Measurements from ENCODE around the gene CIDEB. TPM values are rescaled to one million over a fixed set of nuclear protein-coding genes. Genes with fewer than 3 reads are reported as not detected.
A peak's percentile ranks its signal among the peaks of the same experiment; 100 is the strongest.

CIDEB gene
- total and polyA plus RNA-seq, 2 of the 8 experiments (the other 6 are each of a cell fraction or from before 2014, with no cell fraction given): 0.11 TPM; not detected in 1

DNA sequence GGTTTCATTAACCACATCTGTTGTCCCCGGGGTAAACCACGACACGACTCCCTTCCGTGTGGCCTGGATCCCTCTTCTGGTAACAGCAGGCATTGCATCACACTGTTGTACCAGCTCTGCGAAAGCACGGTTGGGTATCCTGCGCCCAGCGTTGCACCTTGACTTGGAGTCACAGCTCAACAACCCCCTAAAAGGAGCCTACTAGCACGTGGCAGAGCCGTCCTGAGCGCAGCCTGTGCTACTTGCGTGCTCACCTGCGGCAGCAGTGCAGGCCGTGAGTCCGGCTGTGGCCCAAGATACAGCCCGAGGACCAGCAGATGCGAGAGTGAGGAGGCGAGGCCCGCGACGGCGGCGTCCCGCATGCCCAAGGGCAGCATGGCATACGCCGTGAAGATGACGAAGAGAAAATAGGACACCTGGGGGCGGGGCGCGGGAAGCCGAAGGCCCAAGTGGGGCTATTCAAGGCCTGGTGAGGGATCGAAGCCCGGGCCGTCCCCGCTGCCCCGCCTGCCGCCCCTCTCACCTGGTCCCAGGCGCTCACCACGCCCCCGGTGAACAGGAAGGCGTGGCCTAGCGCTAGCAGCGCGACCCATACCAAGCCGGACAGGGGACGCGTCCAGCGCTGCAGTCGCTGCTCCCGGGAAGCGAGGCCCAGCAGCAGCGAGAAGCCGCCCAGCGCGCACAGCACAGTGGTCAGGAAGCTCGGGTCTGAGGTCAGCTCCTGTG lies 24.7 kb upstream of the CIDEB start:
- Histone ChIP-seq H3K4me3 (ENCODE audit: extremely low read depth in 1 of 4, insufficient read depth in 2 of 4, low read depth in 3 of 4, low read length in 4 of 4) (peak overlapping the region; percentile 32 to 62 (median 52)), H3K23me2 (ENCODE audit: low read depth, low read length) (peaks cover 18% of the 10 kb centered on the region), H4K8ac (ENCODE audit: extremely low read depth, insufficient read depth, low read length) (peak overlapping the region; percentile 81; the same call in 1 of the 2 replicates), H3K9ac (replicated peaks in 1 of 4; ENCODE audit: extremely low read depth in 1 of 4, low read depth in 3 of 4, low read length in 3 of 4) (peak overlapping the region in 1 of 4 experiments; percentile 4; a peak in 1 of 7 replicates), H3K79me1 (ENCODE audit: low read depth, low read length) (no peaks in the 10 kb centered on the region), H3K4me1 (replicated peaks in 1 of 4; ENCODE audit: control insufficient read depth in 3 of 4, insufficient read depth in 4 of 4, low read length in 3 of 4) (peaks cover 0 to 16% (median 9%) of the 10 kb centered on the region in 4 experiments; a peak in 5 of 7 replicates), H4K20me1 (replicated peaks in 1 of 2; ENCODE audit: control insufficient read depth in 1 of 2, insufficient read depth in 2 of 2, low read length in 2 of 2) (peaks cover 0 to 2% of the 10 kb centered on the region in 2 experiments), H2BK5ac (ENCODE audit: low read depth, low read length) (peak overlapping the region; percentile 80; the same call in 1 of the 2 replicates), H3K27me3 (replicated peaks in 1 of 4; ENCODE audit: control insufficient read depth in 3 of 4, extremely low read depth in 1 of 4, insufficient read depth in 3 of 4, low read length in 3 of 4) (peaks cover 39 to 85% (median 59%) of the 10 kb centered on the region in 4 experiments), H3K27ac (ENCODE audit: low read depth, low read length) (no peak overlapping the region), H3K18ac (ENCODE audit: extremely low read depth, low read length) (peak overlapping the region; percentile 83), H2BK12ac (ENCODE audit: low read depth, low read length) (peak overlapping the region; percentile 99), H3K36me3 (ENCODE audit: control insufficient read depth in 2 of 4, insufficient read depth in 4 of 4, low read length in 3 of 4) (no peaks in the 10 kb centered on the region), H3K23ac (ENCODE audit: insufficient read length) (no peak overlapping the region), H2AK5ac (ENCODE audit: low read depth, low read length) (no peak overlapping the region), H4K91ac (replicated peaks; ENCODE audit: insufficient read length, low read length) (peak overlapping the region; percentile 87), H2BK15ac (ENCODE audit: low read length) (peak overlapping the region; percentile 100), H2BK20ac (ENCODE audit: low read length) (peak overlapping the region; percentile 96; the same call in 1 of the 2 replicates), H3K79me2 (ENCODE audit: control insufficient read depth in 1 of 2, insufficient read depth in 2 of 2, low read length in 2 of 2) (no peaks in the 10 kb centered on the region), H3K56ac (replicated peaks; ENCODE audit: insufficient read length, low read depth, low read length) (no peak overlapping the region), H2BK120ac (replicated peaks; ENCODE audit: low read depth, low read length) (peak overlapping the region; percentile 74), H4K5ac (ENCODE audit: insufficient read length, low read depth, low read length) (no peak overlapping the region), H3K4me2 (ENCODE audit: insufficient read depth in 1 of 2, low read depth in 2 of 2, low read length in 2 of 2) (peak overlapping the region; percentile 76 to 98), H2AFZ (ENCODE audit: low read length) (peak overlapping the region; percentile 97), H3K14ac (ENCODE audit: insufficient read length) (no peak overlapping the region), H3K4ac (replicated peaks; ENCODE audit: insufficient read length, low read depth, low read length) (no peak overlapping the region), H3K9me3 (ENCODE audit: insufficient read depth in 2 of 2, low read depth in 1 of 2, low read length in 1 of 2) (no peaks in the 10 kb centered on the region)
- peak; percentile 78 for FAIRE-seq
- WGBS, 2 experiments (ENCODE audit: extremely low coverage in 1 of 2, insufficient coverage in 1 of 2, insufficient read length in 1 of 2, insufficient replicate concordance in 2 of 2, low coverage in 1 of 2, low lambda C conversion rate in 2 of 2, missing lambda C conversion rate in 1 of 2): 4% methylated on average over 45 of the region's 56 CpGs; no CpG with 5 or more reads in 1 of the 2 experiments
- CTCF ChIA-PET (ENCODE audit: partially characterized antibody): interaction anchor here (0.6 to 27.8 kb wide), 34 partner anchors 9 to 733 kb away, joined by 3 to 664 read pairs (median 4); partner anchors contain the start of genes CBLN3, CHMP4A, CIDEB and EMC9
- DNase-seq (ENCODE audit: low read depth in 1 of 2, low spot score in 2 of 2): peak; percentile 34 to 89
- POLR2A ChIA-PET (ENCODE audit: partially characterized antibody): interaction anchor here (1.0 to 5.8 kb wide), 11 partner anchors 14 to 109 kb away, joined by 3 to 46 read pairs (median 4); partner anchors contain the start of genes CBLN3, KHNYN and TINF2
- TF ChIP-seq JUND (IDR thresholded peaks at IDR 0.05; ENCODE audit: low read length) (no peak), CTBP2 (IDR thresholded peaks at IDR 0.05; ENCODE audit: borderline replicate concordance, insufficient read depth, insufficient read length, low read length) (no peak), CHD2 (IDR thresholded peaks at IDR 0.05; ENCODE audit: low read length) (no peak), TAF7 (optimal IDR thresholded peaks at IDR 0.05; ENCODE audit: borderline replicate concordance, low read depth, low read length) (no peak), TCF12 (IDR thresholded peaks at IDR 0.05; ENCODE audit: low read depth, low read length) (no peak), HDAC2 (IDR thresholded peaks at IDR 0.05; ENCODE audit: borderline replicate concordance in 1 of 2, low read depth in 2 of 2, low read length in 2 of 2) (0 out of 4 replicates have a peak, but pooled peaks of 1 of the 2 experiments have one; percentile 43), TAF1 (IDR thresholded peaks at IDR 0.05; ENCODE audit: low read depth, low read length) (no peak), FOSL1 (IDR thresholded peaks at IDR 0.05; ENCODE audit: insufficient read depth, low read depth, low read length) (no peak)
- TF ChIP-seq, protein P1, sequence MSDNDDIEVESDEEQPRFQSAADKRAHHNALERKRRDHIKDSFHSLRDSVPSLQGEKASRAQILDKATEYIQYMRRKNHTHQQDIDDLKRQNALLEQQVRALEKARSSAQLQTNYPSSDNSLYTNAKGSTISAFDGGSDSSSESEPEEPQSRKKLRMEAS (IDR thresholded peaks at IDR 0.05): peak; percentile 97
- TF ChIP-seq, protein P2, sequence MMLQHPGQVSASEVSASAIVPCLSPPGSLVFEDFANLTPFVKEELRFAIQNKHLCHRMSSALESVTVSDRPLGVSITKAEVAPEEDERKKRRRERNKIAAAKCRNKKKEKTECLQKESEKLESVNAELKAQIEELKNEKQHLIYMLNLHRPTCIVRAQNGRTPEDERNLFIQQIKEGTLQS (IDR thresholded peaks at IDR 0.05; ENCODE audit: insufficient read depth, low read depth, low read length): no peak
